ENCODE data around the gene UNC5C.

UNC5C gene

DNA sequence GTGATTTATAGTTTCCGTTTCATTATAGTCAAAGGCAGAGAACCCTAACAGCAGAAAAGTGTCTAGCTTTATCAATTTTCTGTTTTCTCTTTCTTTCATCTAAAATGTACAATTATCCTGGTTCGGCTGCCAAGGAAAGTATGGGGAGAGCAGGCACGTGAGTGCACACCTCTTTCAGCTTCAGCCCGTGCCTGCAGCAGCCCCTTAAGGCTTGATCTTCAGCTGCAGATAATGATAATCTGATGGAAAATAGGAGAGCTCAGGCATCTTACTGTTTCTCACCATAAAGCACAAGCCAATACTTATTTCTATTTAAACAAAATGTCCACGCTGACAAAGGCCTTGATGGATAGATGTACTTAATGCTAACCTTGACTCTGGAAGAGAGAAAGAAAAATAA lies 334.4 kb downstream of the UNC5C start:
- TF ChIP-seq, protein P1, sequence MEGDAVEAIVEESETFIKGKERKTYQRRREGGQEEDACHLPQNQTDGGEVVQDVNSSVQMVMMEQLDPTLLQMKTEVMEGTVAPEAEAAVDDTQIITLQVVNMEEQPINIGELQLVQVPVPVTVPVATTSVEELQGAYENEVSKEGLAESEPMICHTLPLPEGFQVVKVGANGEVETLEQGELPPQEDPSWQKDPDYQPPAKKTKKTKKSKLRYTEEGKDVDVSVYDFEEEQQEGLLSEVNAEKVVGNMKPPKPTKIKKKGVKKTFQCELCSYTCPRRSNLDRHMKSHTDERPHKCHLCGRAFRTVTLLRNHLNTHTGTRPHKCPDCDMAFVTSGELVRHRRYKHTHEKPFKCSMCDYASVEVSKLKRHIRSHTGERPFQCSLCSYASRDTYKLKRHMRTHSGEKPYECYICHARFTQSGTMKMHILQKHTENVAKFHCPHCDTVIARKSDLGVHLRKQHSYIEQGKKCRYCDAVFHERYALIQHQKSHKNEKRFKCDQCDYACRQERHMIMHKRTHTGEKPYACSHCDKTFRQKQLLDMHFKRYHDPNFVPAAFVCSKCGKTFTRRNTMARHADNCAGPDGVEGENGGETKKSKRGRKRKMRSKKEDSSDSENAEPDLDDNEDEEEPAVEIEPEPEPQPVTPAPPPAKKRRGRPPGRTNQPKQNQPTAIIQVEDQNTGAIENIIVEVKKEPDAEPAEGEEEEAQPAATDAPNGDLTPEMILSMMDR (IDR thresholded peaks at IDR 0.05; ENCODE audit: borderline replicate concordance, insufficient read depth, low read depth, low read length), result no peak

DNA sequence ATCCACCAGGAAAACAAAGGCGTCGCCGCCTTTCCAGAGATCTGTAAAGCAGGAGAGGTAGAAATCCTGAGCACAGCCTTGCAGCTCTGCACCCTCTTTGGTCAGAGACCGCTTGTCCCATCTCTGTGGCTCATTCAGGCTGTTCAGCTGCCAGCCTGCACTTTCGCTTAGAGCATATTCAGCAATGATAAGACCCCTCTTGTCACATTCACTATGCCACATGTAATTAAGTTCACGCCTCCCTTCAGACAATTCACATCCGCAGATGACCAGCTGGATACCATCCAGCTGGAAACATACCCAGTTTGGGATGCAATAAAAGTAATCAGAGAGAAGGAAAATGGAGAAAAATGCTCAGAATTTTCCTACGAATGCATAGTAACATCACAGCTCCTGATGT lies 335.4 kb downstream of the UNC5C start:
- H3K4me3 ChIP-seq (ENCODE audit: low read depth, low read length), result no peak overlapping the region
- TF ChIP-seq, protein P1 (IDR thresholded peaks at IDR 0.05; ENCODE audit: borderline replicate concordance, insufficient read depth, low read depth, low read length), result no peak

More for the DNA sequence above, 334.4 kb downstream of the UNC5C start:
- no peak overlapping the region for H3K4me3 ChIP-seq (ENCODE audit: low read depth, low read length)

DNA sequence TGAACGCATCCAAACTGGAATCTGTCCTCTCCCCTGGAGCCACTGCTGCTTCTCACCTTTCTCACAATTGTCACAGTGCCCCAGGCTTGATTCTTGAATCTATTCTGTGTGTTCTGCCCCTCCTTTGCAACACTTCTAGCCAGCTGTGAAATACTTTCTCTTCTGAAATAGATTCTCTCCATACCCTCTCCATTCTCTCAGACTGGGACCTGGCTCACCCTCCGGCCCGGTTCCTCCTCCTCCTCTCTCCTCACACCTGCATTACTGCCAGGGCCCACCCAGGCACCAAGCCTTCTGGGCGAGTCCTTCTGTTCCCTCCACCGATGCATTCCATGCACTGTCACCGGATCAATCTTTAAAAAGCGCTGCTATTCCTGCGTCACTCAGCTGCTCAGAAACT lies 336.1 kb downstream of the UNC5C start:
- TF ChIP-seq, protein P1 (IDR thresholded peaks at IDR 0.05; ENCODE audit: borderline replicate concordance, insufficient read depth, low read depth, low read length), result no peak
- H3K4me3 ChIP-seq (ENCODE audit: low read depth, low read length), result no peak overlapping the region

DNA sequence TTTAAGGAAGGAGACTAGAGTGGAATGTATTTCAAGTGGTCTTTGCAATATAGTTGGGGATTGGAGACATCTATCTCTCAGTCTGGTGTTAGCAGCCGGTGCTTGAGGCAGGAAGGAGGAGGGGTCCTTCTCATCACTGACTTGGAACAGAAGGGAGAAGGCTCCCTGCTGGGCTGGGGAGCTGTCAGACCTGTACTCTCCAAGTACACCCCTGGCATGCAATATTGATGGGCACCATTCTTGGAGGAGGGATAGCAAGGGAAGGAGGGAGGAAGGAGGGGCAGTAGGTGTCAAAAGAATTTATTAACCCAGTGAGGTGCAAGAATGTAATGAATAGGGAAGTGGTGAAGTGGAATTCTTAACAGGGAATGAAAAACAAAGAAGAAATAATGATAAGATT lies 338.8 kb downstream of the UNC5C start:
- TF ChIP-seq, protein P1 (IDR thresholded peaks at IDR 0.05; ENCODE audit: borderline replicate concordance, insufficient read depth, low read depth, low read length), result no peak
- no peak overlapping the region for H3K4me3 ChIP-seq (ENCODE audit: low read depth, low read length)

DNA sequence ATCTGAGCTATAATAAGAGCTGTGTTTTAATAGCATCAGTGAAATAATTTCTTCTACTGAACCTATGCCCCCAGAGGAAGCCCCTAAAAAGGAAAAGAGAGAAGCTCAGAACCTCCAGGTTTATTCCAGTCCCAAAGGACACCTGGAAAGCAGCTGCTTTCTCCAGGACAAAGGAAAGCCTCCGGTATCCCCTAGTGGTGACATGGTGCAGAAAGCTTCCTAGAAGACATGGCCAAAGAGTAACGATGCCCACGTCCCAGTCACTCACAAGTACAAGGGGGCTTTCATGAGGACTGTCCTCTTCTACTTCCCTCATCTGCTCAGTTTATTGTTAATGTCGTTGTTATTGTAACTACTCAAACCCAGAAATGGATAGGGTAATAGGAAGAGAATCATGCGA lies 343.9 kb downstream of the UNC5C start:
- H3K4me3 ChIP-seq (ENCODE audit: low read depth, low read length), result no peak overlapping the region
- TF ChIP-seq, protein P1 (IDR thresholded peaks at IDR 0.05; ENCODE audit: borderline replicate concordance, insufficient read depth, low read depth, low read length), result no peak

DNA sequence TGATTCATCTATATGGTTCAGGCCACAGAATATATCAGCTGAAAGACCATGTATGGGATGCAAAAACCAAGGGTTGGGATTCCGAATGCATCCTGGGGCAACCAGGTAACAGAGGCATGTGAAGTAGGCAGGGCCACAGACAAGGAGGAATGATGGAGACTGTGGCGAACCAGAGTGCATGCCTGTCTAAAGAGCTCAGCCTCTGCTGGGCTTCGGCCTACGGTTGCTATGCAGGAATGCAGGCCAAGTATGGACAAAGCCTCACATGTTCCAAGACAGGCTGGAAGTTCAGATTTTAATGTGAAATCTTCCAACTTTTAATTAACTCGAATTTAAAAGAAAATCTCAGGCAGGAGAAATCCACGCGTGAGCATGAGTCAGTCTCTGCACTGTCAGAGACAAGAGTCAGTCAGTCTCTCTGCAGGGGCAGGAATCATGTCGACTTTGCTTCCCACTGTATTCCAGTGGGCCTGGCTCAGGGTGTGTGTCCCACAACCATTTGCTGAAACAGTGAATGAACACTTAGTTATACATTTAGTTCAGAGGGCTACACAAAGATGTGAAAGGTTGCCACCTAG lies 344.4 kb downstream of the UNC5C start:
- TF ChIP-seq, protein P1 (IDR thresholded peaks at IDR 0.05; ENCODE audit: borderline replicate concordance, insufficient read depth, low read depth, low read length), result no peak
- no peak overlapping the region for H3K4me3 ChIP-seq (ENCODE audit: low read depth, low read length)

DNA sequence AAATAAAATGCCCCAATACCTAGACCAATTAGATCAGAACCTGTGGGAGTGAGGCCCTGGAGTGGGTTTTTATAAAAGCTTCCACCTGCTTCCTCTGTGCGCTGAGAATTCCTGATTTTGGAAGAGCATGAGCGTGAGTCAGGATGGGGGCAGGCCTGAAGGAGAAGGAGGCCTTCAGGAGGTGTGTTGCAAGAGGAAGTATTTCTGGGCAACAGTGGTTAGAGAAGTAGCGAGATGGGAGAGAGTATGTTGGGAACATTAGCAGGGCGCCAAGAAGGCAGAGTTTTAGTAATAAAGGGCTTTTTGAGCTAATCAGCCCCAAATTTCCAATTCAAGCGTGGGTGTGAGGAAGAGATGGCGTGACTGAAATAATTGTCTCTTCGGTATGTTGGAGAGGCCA lies 349.8 kb downstream of the UNC5C start:
- TF ChIP-seq, protein P1 (IDR thresholded peaks at IDR 0.05; ENCODE audit: borderline replicate concordance, insufficient read depth, low read depth, low read length), result no peak
- no peak overlapping the region for H3K4me3 ChIP-seq (ENCODE audit: low read depth, low read length)
